ENCODE measurements around the gene CHSY1. TPM values are rescaled to one million over a fixed set of nuclear protein-coding genes. Genes with fewer than 3 reads are reported as not detected.

CHSY1 gene
- total RNA-seq, 2 experiments from 2014 or later = 5.0 to 14.3 TPM

DNA sequence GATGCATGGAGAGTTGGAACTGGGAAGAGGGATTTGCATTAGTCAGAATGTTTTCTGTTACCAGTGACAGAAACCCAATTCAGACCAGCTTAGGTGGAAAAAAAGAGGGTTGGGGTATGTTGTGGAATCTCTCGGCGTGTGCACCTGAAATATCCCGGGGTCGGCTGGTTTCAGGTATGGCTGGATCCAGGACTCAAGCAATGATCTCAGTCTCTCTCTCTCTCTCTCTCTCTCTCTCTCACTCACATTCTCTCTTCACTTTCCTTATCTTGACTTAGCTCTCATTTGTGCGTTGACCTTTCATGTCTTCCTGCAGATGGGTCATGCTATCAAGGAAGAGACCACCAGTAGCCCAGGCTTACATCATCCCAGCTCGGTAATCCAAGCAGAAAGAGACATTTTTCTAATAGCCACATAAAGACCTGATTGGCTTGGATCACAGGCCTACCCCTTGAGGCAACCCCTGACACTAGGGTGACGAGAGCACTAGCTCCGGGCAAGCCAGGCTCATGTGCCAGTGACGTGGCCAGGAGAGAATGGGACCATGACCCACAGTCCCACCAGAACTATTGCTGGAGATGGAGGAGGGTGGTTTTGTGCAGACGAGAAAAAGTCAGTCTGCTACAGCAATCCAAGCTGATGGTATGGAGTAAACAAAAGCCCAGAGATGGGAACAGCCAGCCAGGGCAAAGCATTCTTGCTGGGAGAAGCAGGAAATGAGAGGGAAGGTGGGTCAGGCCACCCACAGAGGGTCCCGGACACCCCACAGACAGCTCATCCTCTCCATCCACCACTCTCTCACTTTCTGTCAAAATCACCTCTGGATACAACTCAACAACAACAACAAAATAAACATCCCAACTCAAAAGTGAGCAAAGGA lies 91.7 kb downstream of the CHSY1 start:
- Histone ChIP-seq H3K9me2 (ENCODE audit: insufficient read depth, low read length) (no peaks in the 10 kb centered on the region), H3K4me3 (ENCODE audit: low read depth, low read length, poor library complexity, severe bottlenecking) (no peak overlapping the region), H3K4me1 (ENCODE audit: insufficient read depth, low read length, poor library complexity, severe bottlenecking) (peaks cover 11% of the 10 kb centered on the region), H3K36me3 (ENCODE audit: insufficient read depth, low read length) (no peaks in the 10 kb centered on the region), H3K27ac (ENCODE audit: low read depth, low read length, poor library complexity, severe bottlenecking) (no peak overlapping the region), H2AFZ (ENCODE audit: low read length) (no peak overlapping the region), H3K79me2 (ENCODE audit: insufficient read depth, low read depth, low read length) (no peaks in the 10 kb centered on the region), H3K9me3 (ENCODE audit: low read length) (peaks cover 4% of the 10 kb centered on the region; the same call in 1 of the 2 replicates), H3K4me2 (ENCODE audit: low read length) (no peak overlapping the region), H4K20me1 (ENCODE audit: insufficient read depth, low read length) (no peaks in the 10 kb centered on the region)
- POLR2A ChIA-PET = no interaction called here
- BruUV-seq (replicated peaks) = no TSS peak
- intact Hi-C loops (cut with micrococcal nuclease; ENCODE audit: unreplicated experiment) = no loop called here
- CTCF ChIA-PET (ENCODE audit: unreplicated experiment) = no interaction called here
- TF ChIP-seq CTCF (conservative IDR thresholded peaks at IDR 0.05; ENCODE audit: low read length) (no peak), EZH2phosphoT487 (IDR thresholded peaks at IDR 0.05; ENCODE audit: borderline replicate concordance, low read depth, low read length) (no peak)
- DNase-seq (ENCODE audit: low spot score) = no peak

- peaks cover 11% of the 10 kb centered on the region for H3K4me1 ChIP-seq (ENCODE audit: insufficient read depth, low read length, poor library complexity, severe bottlenecking)
- no TSS peak for BruUV-seq (replicated peaks)
- intact Hi-C loops (cut with micrococcal nuclease; ENCODE audit: unreplicated experiment) = no loop called here
- no peak overlapping the region for H3K4me2 ChIP-seq (ENCODE audit: low read length)
- H3K27ac ChIP-seq (ENCODE audit: low read depth, low read length, poor library complexity, severe bottlenecking) = no peak overlapping the region
- TF ChIP-seq EZH2phosphoT487 (IDR thresholded peaks at IDR 0.05; ENCODE audit: borderline replicate concordance, low read depth, low read length) (no peak), CTCF (conservative IDR thresholded peaks at IDR 0.05; ENCODE audit: low read length) (no peak)
- H4K20me1 ChIP-seq (ENCODE audit: insufficient read depth, low read length) = no peaks in the 10 kb centered on the region
- H3K4me3 ChIP-seq (ENCODE audit: low read depth, low read length, poor library complexity, severe bottlenecking) = no peak overlapping the region
- no peak for DNase-seq (ENCODE audit: low spot score)
- POLR2A ChIA-PET = interaction anchor here (1.5 kb wide), 1 partner anchor 9 kb away, joined by 5 read pairs; no protein-coding TSS in a partner anchor
- CTCF ChIA-PET (ENCODE audit: unreplicated experiment) = no interaction called here
- H3K36me3 ChIP-seq (ENCODE audit: insufficient read depth, low read length) = no peaks in the 10 kb centered on the region
- H3K9me3 ChIP-seq (ENCODE audit: low read length) = 0 out of 2 replicates have a peak, but pooled peaks cover under 1% of the 10 kb centered on the region
- no peaks in the 10 kb centered on the region for H3K9me2 ChIP-seq (ENCODE audit: insufficient read depth, low read length)
- H2AFZ ChIP-seq (ENCODE audit: low read length) = no peak overlapping the region
- no peaks in the 10 kb centered on the region for H3K79me2 ChIP-seq (ENCODE audit: insufficient read depth, low read depth, low read length)
Measured at GRCh38 chr15:101159096-101159935, 92.5 kb downstream of the CHSY1 start.
